Activated CD4-positive, alpha-beta T cell treated with anti-CD3 and anti-CD28 coated beads, Interleukin-2, amount 10 ng/mL, durations not matched to agents 7 days and 5 days (primary cell): ENCODE results near the gene FAM217A. TPM values are rescaled to one million over a fixed set of nuclear protein-coding genes. Genes with fewer than 3 reads are reported as not detected.

ENCODE experiments used
- CTCF ChIA-PET: fragments of 350-600 bp; sonication (Branson Sonifier 250); formaldehyde crosslinking; loops from one replicate; lab custom pipeline; 2021; ENCODE audit warnings: antibody characterized with exemption; lab: Charles Lee
- POLR2A ChIA-PET: fragments of 350-600 bp; sonication (Branson Sonifier 250); formaldehyde crosslinking; loops from one replicate; lab custom pipeline; 2021; ENCODE audit warnings: antibody characterized with exemption; lab: Charles Lee
- DNase-seq: peaks from one replicate; pipeline ENCODE4 v3.0.0-alpha.2; 2020
- H3K27ac Mint-ChIP-seq: one replicate; pipeline ENCODE4 v1.8.0; 2021; ENCODE audit warnings: mild to moderate bottlenecking, moderate library complexity, mixed read lengths
- H3K27me3 Mint-ChIP-seq: one replicate; pipeline ENCODE4 v1.8.0; 2021; ENCODE audit warnings: mixed read lengths
- H3K36me3 Mint-ChIP-seq: one replicate; pipeline ENCODE4 v1.8.0; 2021; ENCODE audit warnings: low read depth, mixed read lengths
- H3K4me1 Mint-ChIP-seq: one replicate; pipeline ENCODE4 v1.8.0; 2021; ENCODE audit warnings: mixed read lengths
- H3K4me3 Mint-ChIP-seq: one replicate; pipeline ENCODE4 v1.8.0; 2021; ENCODE audit warnings: mild to moderate bottlenecking, moderate library complexity, mixed read lengths
- H3K9me3 Mint-ChIP-seq: one replicate; pipeline ENCODE4 v1.8.0; 2021; ENCODE audit warnings: mixed read lengths
- total RNA-seq, 2 experiments: library from RNA; stranded (reverse); gene quantifications; one replicate each; pipeline ENCODE4 v1.2.3, GENCODE V29; 2021

FAM217A gene
- total RNA-seq, 2 experiments from 2014 or later: not detected

- no peak for DNase-seq
- no peaks in the 10 kb centered on the region for H3K27me3 Mint-ChIP-seq
- CTCF ChIA-PET: interaction anchor here (1.1 kb wide), 2 partner anchors 10 to 28 kb away, joined by 3 to 6 read pairs; a partner anchor contains a TSS
- H3K27ac Mint-ChIP-seq: peak overlapping the region; percentile 21
- H3K4me3 Mint-ChIP-seq: no peak overlapping the region
- POLR2A ChIA-PET: no interaction called here
- H3K9me3 Mint-ChIP-seq: no peaks in the 10 kb centered on the region
- H3K4me1 Mint-ChIP-seq: peaks cover 66% of the 10 kb centered on the region
- H3K36me3 Mint-ChIP-seq: peaks cover 59% of the 10 kb centered on the region
These were observed 47.5 kb downstream of the FAM217A start for GRCh38 chr6:4031442-4031841.

GRCh38 chr6:4030669-4031068, 48.3 kb downstream of the FAM217A start:
- Mint-ChIP-seq H3K36me3 (peaks cover 58% of the 10 kb centered on the region), H3K9me3 (no peaks in the 10 kb centered on the region), H3K27me3 (no peaks in the 10 kb centered on the region), H3K4me3 (no peak overlapping the region), H3K27ac (peak overlapping the region; percentile 78), H3K4me1 (peaks cover 62% of the 10 kb centered on the region)
- CTCF ChIA-PET: interaction anchor here (1.1 kb wide), 2 partner anchors 10 to 28 kb away, joined by 3 to 6 read pairs; a partner anchor contains a TSS
- no peak for DNase-seq
- POLR2A ChIA-PET: no interaction called here

- Mint-ChIP-seq H3K27me3 (no peaks in the 10 kb centered on the region), H3K4me3 (no peak overlapping the region), H3K4me1 (peaks cover 66% of the 10 kb centered on the region), H3K27ac (no peak overlapping the region), H3K9me3 (no peaks in the 10 kb centered on the region), H3K36me3 (peaks cover 60% of the 10 kb centered on the region)
- no peak for DNase-seq
- ChIA-PET POLR2A (no interaction called here), CTCF (no interaction called here)
These were observed 49.2 kb downstream of the FAM217A start for GRCh38 chr6:4029687-4030086.

- H3K27ac Mint-ChIP-seq: peak overlapping the region; percentile 54
- POLR2A ChIA-PET: no interaction called here
- peaks cover 59% of the 10 kb centered on the region for H3K36me3 Mint-ChIP-seq
- CTCF ChIA-PET: no interaction called here
- peaks cover 72% of the 10 kb centered on the region for H3K4me1 Mint-ChIP-seq
- H3K4me3 Mint-ChIP-seq: no peak overlapping the region
- no peaks in the 10 kb centered on the region for H3K27me3 Mint-ChIP-seq
- H3K9me3 Mint-ChIP-seq: no peaks in the 10 kb centered on the region
- DNase-seq: no peak
These were observed 50.9 kb downstream of the FAM217A start for GRCh38 chr6:4028051-4028450.

- H3K36me3 Mint-ChIP-seq: peaks cover 47% of the 10 kb centered on the region
- H3K27ac Mint-ChIP-seq: no peak overlapping the region
- no peaks in the 10 kb centered on the region for H3K9me3 Mint-ChIP-seq
- H3K4me3 Mint-ChIP-seq: no peak overlapping the region
- H3K27me3 Mint-ChIP-seq: no peaks in the 10 kb centered on the region
- DNase-seq: no peak
- H3K4me1 Mint-ChIP-seq: peaks cover 62% of the 10 kb centered on the region
- CTCF ChIA-PET: interaction anchor here (0.6 to 1.7 kb wide), 3 partner anchors 34 to 1034 kb away, joined by 3 to 6 read pairs (median 4); no protein-coding TSS in a partner anchor
- POLR2A ChIA-PET: no interaction called here
These were observed 53.3 kb downstream of the FAM217A start for GRCh38 chr6:4025681-4026080.

- peak overlapping the region; percentile 86 for H3K27ac Mint-ChIP-seq
- peak overlapping the region; percentile 95 for H3K4me3 Mint-ChIP-seq
- H3K9me3 Mint-ChIP-seq: no peaks in the 10 kb centered on the region
- DNase-seq: no peak
- peaks cover 34% of the 10 kb centered on the region for H3K36me3 Mint-ChIP-seq
- CTCF ChIA-PET: interaction anchor here (1.1 to 1.9 kb wide), 4 partner anchors 9 to 34 kb away, joined by 3 to 10 read pairs (median 4); no protein-coding TSS in a partner anchor
- POLR2A ChIA-PET: interaction anchor here (0.6 kb wide), 1 partner anchor 731 kb away, joined by 3 read pairs; no protein-coding TSS in a partner anchor
- H3K4me1 Mint-ChIP-seq: peaks cover 62% of the 10 kb centered on the region
- H3K27me3 Mint-ChIP-seq: no peaks in the 10 kb centered on the region
These were observed 55.7 kb downstream of the FAM217A start for GRCh38 chr6:4023240-4023639.

- CTCF ChIA-PET: interaction anchor here (0.6 to 1.9 kb wide), 16 partner anchors 9 to 921 kb away, joined by 3 to 10 read pairs (median 4); partner anchors contain the start of gene FAM50B
- Mint-ChIP-seq H3K36me3 (peaks cover 34% of the 10 kb centered on the region), H3K4me1 (peaks cover 63% of the 10 kb centered on the region), H3K4me3 (peak overlapping the region; percentile 95), H3K27ac (peak overlapping the region; percentile 98), H3K27me3 (no peaks in the 10 kb centered on the region), H3K9me3 (no peaks in the 10 kb centered on the region)
- POLR2A ChIA-PET: interaction anchor here (0.6 to 1.7 kb wide), 4 partner anchors 37 to 778 kb away, joined by 3 to 6 read pairs (median 4); partner anchors contain the start of gene FAM50B
- DNase-seq: peak; percentile 20
These were observed 56.9 kb downstream of the FAM217A start for GRCh38 chr6:4021854-4022695.

GRCh38 chr6:4021133-4021853, 57.6 kb downstream of the FAM217A start:
- H3K9me3 Mint-ChIP-seq: no peaks in the 10 kb centered on the region
- H3K27me3 Mint-ChIP-seq: no peaks in the 10 kb centered on the region
- H3K4me1 Mint-ChIP-seq: peaks cover 60% of the 10 kb centered on the region
- peak overlapping the region; percentile 98 for H3K27ac Mint-ChIP-seq
- peak; percentile 91 for DNase-seq
- ChIA-PET POLR2A (interaction anchor here (0.6 to 1.7 kb wide), 7 partner anchors 38 to 778 kb away, joined by 3 to 6 read pairs (median 3); partner anchors contain the start of genes ECI2 and FAM50B), CTCF (interaction anchor here (0.6 to 1.9 kb wide), 23 partner anchors 10 to 920 kb away, joined by 3 to 10 read pairs (median 4); partner anchors contain the start of gene FAM50B)
- H3K36me3 Mint-ChIP-seq: peaks cover 28% of the 10 kb centered on the region
- H3K4me3 Mint-ChIP-seq: peak overlapping the region; percentile 95

- peak overlapping the region; percentile 98 for H3K27ac Mint-ChIP-seq
- no peaks in the 10 kb centered on the region for H3K9me3 Mint-ChIP-seq
These were observed 58.2 kb downstream of the FAM217A start for GRCh38 chr6:4020822-4021132.

GRCh38 chr6:4018924-4019236, 60.1 kb downstream of the FAM217A start:
- Mint-ChIP-seq H3K27me3 (no peaks in the 10 kb centered on the region), H3K4me3 (peak overlapping the region; percentile 82), H3K4me1 (peaks cover 63% of the 10 kb centered on the region), H3K36me3 (peaks cover 35% of the 10 kb centered on the region), H3K9me3 (no peaks in the 10 kb centered on the region), H3K27ac (peak overlapping the region; percentile 95)
- ChIA-PET POLR2A (no interaction called here), CTCF (interaction anchor here (1.6 kb wide), 1 partner anchor 41 kb away, joined by 4 read pairs; no protein-coding TSS in a partner anchor)
- no peak for DNase-seq

More at GRCh38 chr6:4020822-4021132, 58.2 kb downstream of the FAM217A start:
- POLR2A ChIA-PET: interaction anchor here (0.8 to 1.7 kb wide), 5 partner anchors 38 to 761 kb away, joined by 3 to 4 read pairs (median 3); partner anchors contain the start of genes ECI2 and FAM50B
- H3K36me3 Mint-ChIP-seq: peaks cover 31% of the 10 kb centered on the region
- H3K4me3 Mint-ChIP-seq: peak overlapping the region; percentile 95
- no peaks in the 10 kb centered on the region for H3K27me3 Mint-ChIP-seq
- DNase-seq: no peak
- CTCF ChIA-PET: interaction anchor here (0.7 to 1.8 kb wide), 15 partner anchors 10 to 272 kb away, joined by 3 to 8 read pairs (median 4); partner anchors contain the start of gene FAM50B
- H3K4me1 Mint-ChIP-seq: peaks cover 64% of the 10 kb centered on the region
